ENCODE measurements around the gene PRDM16.

DNA sequence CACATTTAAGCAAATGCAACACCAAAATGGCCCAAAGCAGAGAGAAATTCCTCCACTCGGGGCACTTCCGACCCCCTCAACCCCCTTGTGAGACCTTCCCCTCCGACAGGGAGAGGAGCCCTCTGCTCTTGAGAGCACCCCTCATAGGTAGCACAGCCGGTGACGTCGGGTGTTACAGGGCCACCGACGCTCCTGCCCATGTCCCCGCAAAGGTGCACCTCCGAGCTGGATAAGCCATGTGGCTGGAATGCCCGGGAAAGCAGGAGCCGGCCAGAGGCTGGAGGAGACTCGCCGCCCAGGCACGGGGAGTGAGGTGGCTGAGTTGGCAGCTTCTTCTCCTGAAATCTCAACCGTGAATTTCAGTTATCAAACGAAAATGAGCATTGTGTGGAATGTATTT, 318.4 kb downstream of the PRDM16 start:
- TF ChIP-seq, protein P1, sequence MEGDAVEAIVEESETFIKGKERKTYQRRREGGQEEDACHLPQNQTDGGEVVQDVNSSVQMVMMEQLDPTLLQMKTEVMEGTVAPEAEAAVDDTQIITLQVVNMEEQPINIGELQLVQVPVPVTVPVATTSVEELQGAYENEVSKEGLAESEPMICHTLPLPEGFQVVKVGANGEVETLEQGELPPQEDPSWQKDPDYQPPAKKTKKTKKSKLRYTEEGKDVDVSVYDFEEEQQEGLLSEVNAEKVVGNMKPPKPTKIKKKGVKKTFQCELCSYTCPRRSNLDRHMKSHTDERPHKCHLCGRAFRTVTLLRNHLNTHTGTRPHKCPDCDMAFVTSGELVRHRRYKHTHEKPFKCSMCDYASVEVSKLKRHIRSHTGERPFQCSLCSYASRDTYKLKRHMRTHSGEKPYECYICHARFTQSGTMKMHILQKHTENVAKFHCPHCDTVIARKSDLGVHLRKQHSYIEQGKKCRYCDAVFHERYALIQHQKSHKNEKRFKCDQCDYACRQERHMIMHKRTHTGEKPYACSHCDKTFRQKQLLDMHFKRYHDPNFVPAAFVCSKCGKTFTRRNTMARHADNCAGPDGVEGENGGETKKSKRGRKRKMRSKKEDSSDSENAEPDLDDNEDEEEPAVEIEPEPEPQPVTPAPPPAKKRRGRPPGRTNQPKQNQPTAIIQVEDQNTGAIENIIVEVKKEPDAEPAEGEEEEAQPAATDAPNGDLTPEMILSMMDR (conservative IDR thresholded peaks at IDR 0.05; ENCODE audit: low read depth, low read length), result no peak
- no peak for TF ChIP-seq EZH2 (IDR thresholded peaks at IDR 0.05; ENCODE audit: low read length, unreplicated experiment)
